WTC11 (cell line): Measurements from ENCODE around the gene SPTB. TPM values are rescaled to one million over a fixed set of nuclear protein-coding genes. Genes with fewer than 3 reads are reported as not detected.

Experiments
- ATAC-seq: fragments of 200-7000 bp; cut with Tn5 transposase; 2 replicates; pipeline ENCODE4 v1.10.0; 2021; ENCODE audit warnings: mild to moderate bottlenecking, moderate library complexity
- CTCF ChIA-PET: fragments of 300-600 bp; sonication (Branson Sonifier 250); formaldehyde crosslinking; loops from one replicate; lab custom pipeline; 2021; ENCODE audit warnings: antibody characterized with exemption; lab: Charles Lee
- POLR2A ChIA-PET: fragments of 350-600 bp; sonication (Branson Sonifier 250); formaldehyde crosslinking; loops from one replicate; lab custom pipeline; 2021; ENCODE audit warnings: antibody characterized with exemption; lab: Charles Lee
- DNase-seq: peaks from one replicate; pipeline ENCODE4 v3.0.0; 2021; ENCODE audit warnings: low spot score
- H3K27ac Mint-ChIP-seq: 2 replicates; pipeline ENCODE4 v1.8.0; 2021; ENCODE audit warnings: mixed read lengths
- H3K27me3 Mint-ChIP-seq: 2 replicates; pipeline ENCODE4 v1.8.0; 2021; ENCODE audit warnings: low read depth, mild to moderate bottlenecking, moderate library complexity, mixed read lengths
- H3K36me3 Mint-ChIP-seq: 2 replicates; pipeline ENCODE4 v1.8.0; 2021; ENCODE audit warnings: mixed read lengths
- H3K4me1 Mint-ChIP-seq: 2 replicates; pipeline ENCODE4 v1.8.0; 2022; ENCODE audit warnings: mixed read lengths
- H3K4me3 Mint-ChIP-seq: 2 replicates; pipeline ENCODE4 v1.8.0; 2021; ENCODE audit warnings: mild to moderate bottlenecking, moderate library complexity, mixed read lengths
- H3K9me3 Mint-ChIP-seq: 2 replicates; pipeline ENCODE4 v1.8.0; 2021; ENCODE audit warnings: mixed read lengths
- ARID4B ChIP-seq: sonication (generic); formaldehyde crosslinking; IDR thresholded peaks from 2 replicates; pipeline ENCODE4 v1.8.0; 2023; ENCODE audit warnings: missing genetic modification reagents, mild to moderate bottlenecking, borderline replicate concordance
- ATF2 ChIP-seq: sonication (generic); formaldehyde crosslinking; IDR thresholded peaks from 2 replicates; pipeline ENCODE4 v1.8.1; 2022; ENCODE audit warnings: low read depth, missing genetic modification reagents, borderline replicate concordance
- ATF3 ChIP-seq: sonication (generic); formaldehyde crosslinking; conservative IDR thresholded peaks from 2 replicates; pipeline ENCODE4 v1.8.1; 2022; ENCODE audit warnings: mild to moderate bottlenecking, missing genetic modification reagents
- CBFB ChIP-seq: sonication (generic); formaldehyde crosslinking; IDR thresholded peaks from 2 replicates; pipeline ENCODE4 v1.8.1; 2022; ENCODE audit warnings: mild to moderate bottlenecking, low read depth, missing genetic modification reagents
- E2F4 ChIP-seq: sonication (generic); formaldehyde crosslinking; IDR thresholded peaks from 2 replicates; pipeline ENCODE4 v1.8.1; 2022; ENCODE audit warnings: low read depth, mild to moderate bottlenecking, moderate library complexity, missing genetic modification reagents, borderline replicate concordance
- FOXP4 ChIP-seq: sonication (generic); formaldehyde crosslinking; IDR thresholded peaks from 2 replicates; pipeline ENCODE4 v1.8.0; 2022; ENCODE audit warnings: mild to moderate bottlenecking, missing genetic modification reagents
- GABPB1 ChIP-seq: sonication (generic); formaldehyde crosslinking; IDR thresholded peaks from 2 replicates; pipeline ENCODE4 v1.8.1; 2023; ENCODE audit warnings: mild to moderate bottlenecking, missing genetic modification reagents
- GRHL2 ChIP-seq: fragments of 250-450 bp; sonication (Bioruptor Pico); IDR thresholded peaks from 2 replicates; pipeline ENCODE4 v1.8.0; 2022; ENCODE audit warnings: mild to moderate bottlenecking, moderate library complexity; ENCODE audit not compliant: insufficient replicate concordance, severe bottlenecking
- NFYB ChIP-seq: sonication (generic); formaldehyde crosslinking; conservative IDR thresholded peaks from 2 replicates; pipeline ENCODE4 v1.8.0; 2022; ENCODE audit warnings: low read depth, missing genetic modification reagents
- RORB ChIP-seq: fragments of 250-450 bp; sonication (Bioruptor Pico); IDR thresholded peaks from 2 replicates; pipeline ENCODE4 v1.9.0; 2021; ENCODE audit warnings: mild to moderate bottlenecking
- SMAD3 ChIP-seq: sonication (generic); formaldehyde crosslinking; IDR thresholded peaks from 2 replicates; pipeline ENCODE4 v1.8.0; 2022; ENCODE audit warnings: missing genetic modification reagents, mild to moderate bottlenecking, borderline replicate concordance
- SP1 ChIP-seq: sonication (generic); formaldehyde crosslinking; conservative IDR thresholded peaks from 2 replicates; pipeline ENCODE4 v1.8.1; 2022; ENCODE audit warnings: missing genetic modification reagents
- STAT6 ChIP-seq: sonication (generic); formaldehyde crosslinking; conservative IDR thresholded peaks from 2 replicates; pipeline ENCODE4 v1.8.1; 2023; ENCODE audit warnings: mild to moderate bottlenecking, low read depth, missing genetic modification reagents, moderate library complexity
- TCF7 ChIP-seq: sonication (generic); formaldehyde crosslinking; IDR thresholded peaks from 2 replicates; pipeline ENCODE4 v1.8.0; 2022; ENCODE audit warnings: mild to moderate bottlenecking, low read depth, missing genetic modification reagents, moderate library complexity
- TEAD1 ChIP-seq: sonication (generic); formaldehyde crosslinking; IDR thresholded peaks from 2 replicates; pipeline ENCODE4 v1.8.0; 2022; ENCODE audit warnings: mild to moderate bottlenecking, missing genetic modification reagents
- ZNF263 ChIP-seq: sonication (generic); formaldehyde crosslinking; IDR thresholded peaks from 2 replicates; pipeline ENCODE4 v1.8.1; 2022; ENCODE audit warnings: low read depth, mild to moderate bottlenecking, moderate library complexity, missing genetic modification reagents
- ZNF317 ChIP-seq: sonication (generic); formaldehyde crosslinking; IDR thresholded peaks from 2 replicates; pipeline ENCODE4 v1.8.1; 2023; ENCODE audit warnings: low read depth, mild to moderate bottlenecking, moderate library complexity, missing genetic modification reagents, borderline replicate concordance
- ZNF416 ChIP-seq: fragments of 250-450 bp; sonication (Bioruptor Pico); IDR thresholded peaks from 2 replicates; pipeline ENCODE4 v1.9.0; 2021; ENCODE audit warnings: mild to moderate bottlenecking, inconsistent platforms
- ZNF532 ChIP-seq: fragments of 250-450 bp; sonication (Bioruptor Pico); IDR thresholded peaks from 2 replicates; pipeline ENCODE4 v1.9.0; 2021; ENCODE audit warnings: mild to moderate bottlenecking, borderline replicate concordance
- total RNA-seq: library from RNA; stranded (reverse); gene quantifications from 3 replicates; pipeline ENCODE4 v1.2.3, GENCODE V29; 2021

SPTB gene
- total RNA-seq, 1 experiment from 2014 or later, result 3.2 TPM

GRCh38 chr14:64756712-64757111 is 123.0 kb downstream of the SPTB start:
- no peak for DNase-seq
- Mint-ChIP-seq H3K27me3 (peaks cover 19% of the 10 kb centered on the region), H3K36me3 (no peaks in the 10 kb centered on the region), H3K27ac (no peak overlapping the region)
- CTCF ChIA-PET, result no interaction called here
- POLR2A ChIA-PET, result no interaction called here
- TF ChIP-seq NFYB (CRISPR knock-in tag), result no peak
- TF ChIP-seq GRHL2 (CRISPR knock-in tag), result no peak
- TF ChIP-seq ZNF532 (CRISPR knock-in tag), result no peak
- TF ChIP-seq ZNF317 (CRISPR knock-in tag), result no peak
- TF ChIP-seq SMAD3, result no peak
- TF ChIP-seq FOXP4 (CRISPR knock-in tag), result no peak
- no peak for TF ChIP-seq GABPB1 (CRISPR knock-in tag)
- no peak for TF ChIP-seq E2F4 (CRISPR knock-in tag)
- TF ChIP-seq ATF3, result no peak
- no peak for TF ChIP-seq ZNF416 (CRISPR knock-in tag)
- no peak for TF ChIP-seq ZNF263 (CRISPR knock-in tag)
- TF ChIP-seq ARID4B, result no peak
- no peak for TF ChIP-seq CBFB (CRISPR knock-in tag)
- no peak for TF ChIP-seq STAT6
- TF ChIP-seq RORB, result no peak
- no peak for TF ChIP-seq ATF2 (CRISPR knock-in tag)
- no peak for TF ChIP-seq TEAD1 (CRISPR knock-in tag)
- no peak for TF ChIP-seq TCF7 (CRISPR knock-in tag)
- no peak for TF ChIP-seq SP1 (CRISPR knock-in tag)
- TF ChIP-seq, all 79 proteins: peak for 0
- peaks cover 4% of the 10 kb centered on the region for H3K9me3 Mint-ChIP-seq
- ATAC-seq, result no peak
- no peak overlapping the region for H3K4me3 Mint-ChIP-seq
- H3K4me1 Mint-ChIP-seq, result peaks cover 18% of the 10 kb centered on the region
